ENCODE results near the gene DNAH1.

DNA sequence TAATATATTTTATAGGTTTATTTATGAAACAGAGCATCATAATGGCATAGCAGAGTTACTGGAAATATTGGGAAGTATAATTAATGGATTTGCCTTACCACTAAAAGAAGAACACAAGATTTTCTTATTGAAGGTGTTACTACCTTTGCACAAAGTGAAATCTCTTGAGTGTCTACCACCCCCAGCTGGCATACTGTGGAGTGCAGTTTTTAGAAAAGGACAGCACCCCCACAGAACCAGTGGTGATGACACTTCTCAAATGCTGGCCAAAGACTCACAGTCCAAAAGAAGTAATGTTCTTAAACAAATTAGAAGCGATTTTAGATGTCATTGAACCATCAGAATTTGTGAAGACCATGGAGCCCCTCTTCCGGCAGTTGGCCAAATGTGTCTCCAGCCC is 58.1 kb downstream of the DNAH1 start:
- TF ChIP-seq, protein P1, sequence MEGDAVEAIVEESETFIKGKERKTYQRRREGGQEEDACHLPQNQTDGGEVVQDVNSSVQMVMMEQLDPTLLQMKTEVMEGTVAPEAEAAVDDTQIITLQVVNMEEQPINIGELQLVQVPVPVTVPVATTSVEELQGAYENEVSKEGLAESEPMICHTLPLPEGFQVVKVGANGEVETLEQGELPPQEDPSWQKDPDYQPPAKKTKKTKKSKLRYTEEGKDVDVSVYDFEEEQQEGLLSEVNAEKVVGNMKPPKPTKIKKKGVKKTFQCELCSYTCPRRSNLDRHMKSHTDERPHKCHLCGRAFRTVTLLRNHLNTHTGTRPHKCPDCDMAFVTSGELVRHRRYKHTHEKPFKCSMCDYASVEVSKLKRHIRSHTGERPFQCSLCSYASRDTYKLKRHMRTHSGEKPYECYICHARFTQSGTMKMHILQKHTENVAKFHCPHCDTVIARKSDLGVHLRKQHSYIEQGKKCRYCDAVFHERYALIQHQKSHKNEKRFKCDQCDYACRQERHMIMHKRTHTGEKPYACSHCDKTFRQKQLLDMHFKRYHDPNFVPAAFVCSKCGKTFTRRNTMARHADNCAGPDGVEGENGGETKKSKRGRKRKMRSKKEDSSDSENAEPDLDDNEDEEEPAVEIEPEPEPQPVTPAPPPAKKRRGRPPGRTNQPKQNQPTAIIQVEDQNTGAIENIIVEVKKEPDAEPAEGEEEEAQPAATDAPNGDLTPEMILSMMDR (CRISPR knock-in tag; IDR thresholded peaks at IDR 0.05): no peak
- no peak for TF ChIP-seq ZNF292 (CRISPR knock-in tag; IDR thresholded peaks at IDR 0.05; ENCODE audit: borderline replicate concordance, low read depth)
- TF ChIP-seq GABPB1 (CRISPR knock-in tag; IDR thresholded peaks at IDR 0.05): no peak
- TF ChIP-seq, protein P2, sequence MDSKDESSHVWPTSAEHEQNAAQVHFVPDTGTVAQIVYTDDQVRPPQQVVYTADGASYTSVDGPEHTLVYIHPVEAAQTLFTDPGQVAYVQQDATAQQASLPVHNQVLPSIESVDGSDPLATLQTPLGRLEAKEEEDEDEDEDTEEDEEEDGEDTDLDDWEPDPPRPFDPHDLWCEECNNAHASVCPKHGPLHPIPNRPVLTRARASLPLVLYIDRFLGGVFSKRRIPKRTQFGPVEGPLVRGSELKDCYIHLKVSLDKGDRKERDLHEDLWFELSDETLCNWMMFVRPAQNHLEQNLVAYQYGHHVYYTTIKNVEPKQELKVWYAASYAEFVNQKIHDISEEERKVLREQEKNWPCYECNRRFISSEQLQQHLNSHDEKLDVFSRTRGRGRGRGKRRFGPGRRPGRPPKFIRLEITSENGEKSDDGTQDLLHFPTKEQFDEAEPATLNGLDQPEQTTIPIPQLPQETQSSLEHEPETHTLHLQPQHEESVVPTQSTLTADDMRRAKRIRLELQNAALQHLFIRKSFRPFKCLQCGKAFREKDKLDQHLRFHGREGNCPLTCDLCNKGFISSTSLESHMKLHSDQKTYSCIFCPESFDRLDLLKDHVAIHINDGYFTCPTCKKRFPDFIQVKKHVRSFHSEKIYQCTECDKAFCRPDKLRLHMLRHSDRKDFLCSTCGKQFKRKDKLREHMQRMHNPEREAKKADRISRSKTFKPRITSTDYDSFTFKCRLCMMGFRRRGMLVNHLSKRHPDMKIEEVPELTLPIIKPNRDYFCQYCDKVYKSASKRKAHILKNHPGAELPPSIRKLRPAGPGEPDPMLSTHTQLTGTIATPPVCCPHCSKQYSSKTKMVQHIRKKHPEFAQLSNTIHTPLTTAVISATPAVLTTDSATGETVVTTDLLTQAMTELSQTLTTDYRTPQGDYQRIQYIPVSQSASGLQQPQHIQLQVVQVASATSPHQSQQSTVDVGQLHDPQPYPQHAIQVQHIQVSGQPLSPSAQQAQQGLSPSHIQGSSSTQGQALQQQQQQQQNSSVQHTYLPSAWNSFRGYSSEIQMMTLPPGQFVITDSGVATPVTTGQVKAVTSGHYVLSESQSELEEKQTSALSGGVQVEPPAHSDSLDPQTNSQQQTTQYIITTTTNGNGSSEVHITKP (CRISPR knock-in tag; IDR thresholded peaks at IDR 0.05; ENCODE audit: low read depth): no peak
- no peak for TF ChIP-seq TCF7 (IDR thresholded peaks at IDR 0.05; ENCODE audit: low read depth)
- no peak for TF ChIP-seq MAFK (conservative IDR thresholded peaks at IDR 0.05 in 1 of 2, IDR thresholded peaks at IDR 0.05 in 1 of 2; ENCODE audit: low read length in 2 of 2)
- no peak for TF ChIP-seq ZNF775 (CRISPR knock-in tag; IDR thresholded peaks at IDR 0.05; ENCODE audit: borderline replicate concordance)
